ENCODE results near the gene GRK4.

GRCh38 chr4:2936773-2937145 lies 26.6 kb upstream of the GRK4 start:
- TF ChIP-seq CTCF (IDR thresholded peaks at IDR 0.05; ENCODE audit: insufficient read depth, low read length, poor library complexity, severe bottlenecking): no peak
- TF ChIP-seq EZH2phosphoT487 (conservative IDR thresholded peaks at IDR 0.05; ENCODE audit: low read length): no peak
